Neural progenitor cell (in vitro differentiated cells): Measurements from ENCODE around the gene METTL17.

Source experiments
- CTCF ChIP-seq: fragments of 200-600 bp; sonication (generic); IDR thresholded peaks from 2 replicates; pipeline ENCODE4 v1.5.1; 2017; ENCODE audit warnings: antibody characterized with exemption, mild to moderate bottlenecking
- EZH2 ChIP-seq: fragments of 200-600 bp; sonication (generic); IDR thresholded peaks from 2 replicates; pipeline ENCODE4 v1.6.1; 2017; ENCODE audit warnings: antibody characterized with exemption, mild to moderate bottlenecking, moderate library complexity

- TF ChIP-seq CTCF (peak; percentile 55), EZH2 (peak; percentile 67)
These were observed at the start of gene METTL17 for GRCh38 chr14:20989787-20990600.
